GM06990 (cell line): ENCODE data around the gene NRG2.

Experiments
- DNase-seq: peaks from one replicate; pipeline ENCODE4 v3.0.0-alpha.2; 2011; ENCODE audit not compliant: insufficient read length; ENCODE audit errors: extremely low read depth
- H3K27me3 ChIP-seq: replicated peaks from 2 replicates; pipeline ENCODE4 v1.6.0; 2011; ENCODE audit warnings: low read length; ENCODE audit not compliant: control insufficient read depth, insufficient read depth
- H3K36me3 ChIP-seq: 2 replicates; pipeline ENCODE4 v1.5.1; 2011; ENCODE audit warnings: low read length; ENCODE audit not compliant: control insufficient read depth, insufficient read depth
- H3K4me3 ChIP-seq: replicated peaks from 2 replicates; pipeline ENCODE4 v1.5.1; 2011; ENCODE audit warnings: low read depth, mild to moderate bottlenecking, control low read depth, low read length
- CTCF ChIP-seq: IDR thresholded peaks from 2 replicates; pipeline ENCODE4 v1.5.1; 2011; ENCODE audit warnings: low read length, control low read depth, mild to moderate bottlenecking, inconsistent platforms; ENCODE audit not compliant: insufficient read depth, poor library complexity, severe bottlenecking

NRG2 gene

GRCh38 chr5:140018517-140018916 lies 24.6 kb downstream of the NRG2 start:
- Histone ChIP-seq H3K36me3 (no peaks in the 10 kb centered on the region), H3K27me3 (no peaks in the 10 kb centered on the region), H3K4me3 (no peak overlapping the region)
- DNase-seq = no peak
- TF ChIP-seq CTCF = no peak

GRCh38 chr5:140018096-140018481 lies 25.0 kb downstream of the NRG2 start:
- Histone ChIP-seq H3K27me3 (no peaks in the 10 kb centered on the region), H3K36me3 (no peaks in the 10 kb centered on the region), H3K4me3 (no peak overlapping the region)
- no peak for DNase-seq
- no peak for TF ChIP-seq CTCF

GRCh38 chr5:140017397-140018095 lies 25.6 kb downstream of the NRG2 start:
- H3K27me3 ChIP-seq = no peaks in the 10 kb centered on the region
- DNase-seq = no peak
- no peaks in the 10 kb centered on the region for H3K36me3 ChIP-seq
- no peak for TF ChIP-seq CTCF
- no peak overlapping the region for H3K4me3 ChIP-seq

GRCh38 chr5:140015706-140016105 lies 27.4 kb downstream of the NRG2 start:
- no peak for TF ChIP-seq CTCF
- Histone ChIP-seq H3K36me3 (no peaks in the 10 kb centered on the region), H3K27me3 (no peaks in the 10 kb centered on the region), H3K4me3 (no peak overlapping the region)
- DNase-seq = no peak

- Histone ChIP-seq H3K36me3 (no peaks in the 10 kb centered on the region), H3K4me3 (no peak overlapping the region), H3K27me3 (no peaks in the 10 kb centered on the region)
- no peak for DNase-seq
- TF ChIP-seq CTCF = no peak
Observed at GRCh38 chr5:140014751-140015150, 28.3 kb downstream of the NRG2 start.

GRCh38 chr5:140013536-140013935 lies 29.6 kb downstream of the NRG2 start:
- Histone ChIP-seq H3K4me3 (no peak overlapping the region), H3K27me3 (no peaks in the 10 kb centered on the region), H3K36me3 (no peaks in the 10 kb centered on the region)
- no peak for TF ChIP-seq CTCF
- no peak for DNase-seq
